OCI-LY7 (cell line): ENCODE results near the gene THTPA.

Experiments
- CTCF ChIP-seq: fragments of 200-600 bp; sonication (generic); conservative IDR thresholded peaks from 2 replicates; pipeline ENCODE4 v1.5.1; 2014; ENCODE audit warnings: mild to moderate bottlenecking, antibody characterized with exemption, low read length, moderate library complexity, mixed read lengths
- EZH2phosphoT487 ChIP-seq: fragments of 200-600 bp; sonication (generic); IDR thresholded peaks from 2 replicates; pipeline ENCODE4 v1.6.1; 2018; ENCODE audit warnings: low read depth, borderline replicate concordance, mild to moderate bottlenecking, mixed run types, antibody characterized with exemption, low read length, moderate library complexity, mixed read lengths

GRCh38 chr14:23542261-23542660, 13.8 kb upstream of the THTPA start:
- no peak for TF ChIP-seq CTCF
- TF ChIP-seq EZH2phosphoT487, result no peak
